B cell (primary cell): Measurements from ENCODE around the gene BAIAP3. TPM values are rescaled to one million over a fixed set of nuclear protein-coding genes. Genes with fewer than 3 reads are reported as not detected.
A peak's percentile ranks its signal among the peaks of the same experiment; 100 is the strongest.

Source experiments
- ATAC-seq: fragments of 200-7000 bp; cut with Tn5 transposase; one replicate; pipeline ENCODE4 v1.10.0; 2021; ENCODE audit warnings: low read depth, mild to moderate bottlenecking, moderate number of reproducible peaks, moderate library complexity
- CTCF ChIA-PET: fragments of 350-600 bp; sonication (Branson Sonifier 250); formaldehyde crosslinking; loops from one replicate; lab custom pipeline; 2021; ENCODE audit warnings: antibody characterized with exemption, inconsistent platforms; lab: Charles Lee
- POLR2A ChIA-PET: fragments of 350-600 bp; sonication (Branson Sonifier 250); formaldehyde crosslinking; loops from one replicate; lab custom pipeline; 2021; ENCODE audit warnings: antibody characterized with exemption; lab: Charles Lee
- DNase-seq: peaks from one replicate; pipeline ENCODE4 v3.0.0; 2013
- H2AFZ ChIP-seq: 2 replicates; pipeline ENCODE4 v1.6.1; 2012; ENCODE audit warnings: mild to moderate bottlenecking, low read depth, low read length; ENCODE audit not compliant: insufficient read depth, poor library complexity, severe bottlenecking
- H3K27ac ChIP-seq, 2 donors: 1 replicate in 1 of 2; 2 replicates in 1 of 2; pipeline ENCODE4 v1.5.1; 2012 to 2013; ENCODE audit warnings: low read length in 2 of 2, mild to moderate bottlenecking in 2 of 2, moderate library complexity in 1 of 2
- H3K27me3 ChIP-seq, 4 experiments: fragments of 200-600 bp in 1 of 4; sonication (generic) in 1 of 4; replicated peaks in 1 of 4; 1 replicate in 2 of 4; 2 replicates in 2 of 4; pipeline versions ENCODE4 v1.6.1 to v1.7.0; 2013 to 2016; ENCODE audit warnings: low read length in 3 of 4, mild to moderate bottlenecking in 2 of 4, mixed read lengths in 1 of 4, moderate library complexity in 1 of 4; ENCODE audit not compliant: insufficient read depth in 4 of 4, control insufficient read depth in 3 of 4; ENCODE audit errors: control extremely low read depth in 1 of 4
- H3K36me3 ChIP-seq, 2 experiments: replicated peaks in 1 of 2; 1 replicate in 1 of 2; 2 replicates in 1 of 2; pipeline versions ENCODE4 v1.6.1 to v1.7.1; 2013; ENCODE audit warnings: low read length in 1 of 2; ENCODE audit not compliant: insufficient read depth in 2 of 2, control insufficient read depth in 1 of 2; ENCODE audit errors: control extremely low read depth in 1 of 2, extremely low read depth in 1 of 2
- H3K4me1 ChIP-seq, 2 donors: fragments of 200-600 bp in 1 of 2; sonication (generic) in 1 of 2; 1 replicate in 1 of 2; 2 replicates in 1 of 2; pipeline versions ENCODE4 v1.5.1 to v1.6.1; 2013 to 2017; ENCODE audit warnings: low read length in 2 of 2; ENCODE audit not compliant: control insufficient read depth in 2 of 2, insufficient read depth in 2 of 2
- H3K4me2 ChIP-seq: replicated peaks from 2 replicates; pipeline ENCODE3; 2012; ENCODE audit warnings: mild to moderate bottlenecking, low read depth, low read length; ENCODE audit not compliant: poor library complexity, severe bottlenecking
- H3K4me3 ChIP-seq, 5 experiments: fragments of 200-600 bp in 1 of 5; sonication (generic) in 1 of 5; 1 replicate in 3 of 5; 2 replicates in 2 of 5; pipeline versions ENCODE4 v1.5.1 to v1.7.0; 2011 to 2016; ENCODE audit warnings: low read length in 4 of 5, mild to moderate bottlenecking in 4 of 5, low read depth in 2 of 5, control low read depth in 1 of 5, moderate library complexity in 1 of 5; ENCODE audit not compliant: insufficient read depth in 1 of 5; ENCODE audit errors: control extremely low read depth in 1 of 5, extremely low read depth in 1 of 5
- H3K79me2 ChIP-seq: fragments of 200-600 bp; sonication (generic); one replicate; pipeline ENCODE4 v1.6.0; 2016; ENCODE audit warnings: low read length; ENCODE audit not compliant: control insufficient read depth, insufficient read depth
- H3K9ac ChIP-seq: fragments of 200-600 bp; sonication (generic); 2 replicates; pipeline ENCODE4 v1.6.1; 2017; ENCODE audit warnings: mild to moderate bottlenecking, low read length, moderate library complexity
- H3K9me3 ChIP-seq, 3 donors: one replicate each; pipeline versions ENCODE4 v1.6.1 to v1.7.1; 2013; ENCODE audit warnings: low read length in 2 of 3; ENCODE audit not compliant: control insufficient read depth in 2 of 3, insufficient read depth in 1 of 3; ENCODE audit errors: control extremely low read depth in 1 of 3
- H4K20me1 ChIP-seq: 2 replicates; pipeline ENCODE4 v1.6.0; 2012; ENCODE audit warnings: mild to moderate bottlenecking, low read length; ENCODE audit not compliant: insufficient read depth, control insufficient read depth, poor library complexity, severe bottlenecking
- H3K27ac Mint-ChIP-seq: one replicate; pipeline ENCODE4 v1.8.0; 2021; ENCODE audit warnings: mixed read lengths
- H3K27me3 Mint-ChIP-seq: one replicate; pipeline ENCODE4 v1.8.0; 2021; ENCODE audit warnings: mixed read lengths
- H3K4me1 Mint-ChIP-seq: one replicate; pipeline ENCODE4 v1.8.0; 2021; ENCODE audit warnings: mixed read lengths
- H3K4me3 Mint-ChIP-seq: one replicate; pipeline ENCODE4 v1.8.0; 2021; ENCODE audit warnings: mixed read lengths
- H3K9me3 Mint-ChIP-seq: one replicate; pipeline ENCODE4 v1.8.0; 2022; ENCODE audit warnings: mixed read lengths; ENCODE audit not compliant: insufficient read depth
- CTCF ChIP-seq: fragments of 200-600 bp; IDR thresholded peaks from one replicate; pipeline ENCODE4 v1.8.0; 2022; ENCODE audit warnings: antibody characterized with exemption, mild to moderate bottlenecking
- EZH2 ChIP-seq: IDR thresholded peaks from 2 replicates; pipeline ENCODE4 v1.6.1; 2012; ENCODE audit warnings: borderline replicate concordance, low read depth, mild to moderate bottlenecking, moderate library complexity, low read length; ENCODE audit not compliant: insufficient read depth, poor library complexity, severe bottlenecking
- WGBS: methylation state at CpG from one replicate; pipeline ENCODE4 v1.1.5; 2013; ENCODE audit warnings: missing lambda C conversion rate; ENCODE audit not compliant: insufficient coverage; 5-methylcytosine and 5-hydroxymethylcytosine counted together
- intact Hi-C: fragments of 100-400 bp; cut with micrococcal nuclease; formaldehyde crosslinking; loops from one replicate; pipeline ENCODE4 v1.10.0; 2022
- polyA plus RNA-seq: library from polyadenylated mRNA; depleted of rRNA; stranded (reverse); fragments of >200 nt; gene quantifications from 2 replicates; pipeline ENCODE4 v1.2.3, GENCODE V29; 2012
- total RNA-seq, 2 donors: library from RNA; stranded (reverse); fragments of 120-200 nt in 1 of 2; gene quantifications; 1 replicate in 1 of 2; 2 replicates in 1 of 2; pipeline versions ENCODE4 v1.2.3 to v1.2.4, GENCODE V29; 2013 to 2022

Gene BAIAP3
- total and polyA plus RNA-seq, 2 donors (not counting 1 experiment from before 2014, with no cell fraction given), result 119 to 130 TPM

- H4K20me1 ChIP-seq, result peaks cover 53% of the 10 kb centered on the region
- no peak overlapping the region for H2AFZ ChIP-seq
- H3K4me3 ChIP-seq, result peak overlapping the region; percentile 80 to 90 (median 86)
- peak; percentile 69 for DNase-seq
- H3K79me2 ChIP-seq, result peaks cover 67% of the 10 kb centered on the region
- H3K9me3 Mint-ChIP-seq, result no peaks in the 10 kb centered on the region
- peak; percentile 12 for ATAC-seq
- H3K9ac ChIP-seq, result peak overlapping the region; percentile 78
- H3K27me3 ChIP-seq, result no peaks in the 10 kb centered on the region
- H3K27ac Mint-ChIP-seq, result peak overlapping the region; percentile 97
- WGBS, result under 1% methylated on average over 75 of the region's 77 CpGs
- peaks cover 33 to 56% of the 10 kb centered on the region in 2 donors for H3K4me1 ChIP-seq
- H3K4me3 Mint-ChIP-seq, result peak overlapping the region; percentile 99
- H3K36me3 ChIP-seq, result peaks cover 0 to 33% of the 10 kb centered on the region in 2 experiments
- H3K27ac ChIP-seq, result peak overlapping the region; percentile 57 to 75
- ChIA-PET POLR2A (interaction anchor here (0.6 to 2.2 kb wide), 7 partner anchors 11 to 302 kb away, joined by 3 to 14 read pairs (median 4); partner anchors contain the start of genes CRAMP1 and IFT140), CTCF (interaction anchor here (1.0 kb wide), 1 partner anchor 33 kb away, joined by 3 read pairs; no protein-coding TSS in a partner anchor)
- intact Hi-C loops, result loop anchor here (1.0 to 10.0 kb wide), 4 partner anchors 21 to 1715 kb away; partner anchors contain the start of genes HCFC1R1, THOC6, TNFRSF12A and UQCC4
- H3K4me2 ChIP-seq, result peak overlapping the region; percentile 87
- peaks cover 0 to under 1% (median 0%) of the 10 kb centered on the region in 3 donors for H3K9me3 ChIP-seq
- TF ChIP-seq CTCF (no peak), EZH2 (no peak)
- no peaks in the 10 kb centered on the region for H3K27me3 Mint-ChIP-seq
- peaks cover 49% of the 10 kb centered on the region for H3K4me1 Mint-ChIP-seq
Measured at GRCh38 chr16:1309888-1310831, 23.3 kb upstream of the BAIAP3 start.
